Measurements from ENCODE around the gene RABGAP1L. TPM values are rescaled to one million over a fixed set of nuclear protein-coding genes. Genes with fewer than 3 reads are reported as not detected.
A peak's percentile ranks its signal among the peaks of the same experiment; 100 is the strongest.
"Not testable (repeated sequence)": the region's sequence is repeated elsewhere in the genome, so short reads cannot be mapped to it uniquely, and the experiment has no call there.

RABGAP1L gene
- total RNA-seq, 4 donors from 2014 or later, result 38.8 to 54.7 (median 50.5) TPM

DNA sequence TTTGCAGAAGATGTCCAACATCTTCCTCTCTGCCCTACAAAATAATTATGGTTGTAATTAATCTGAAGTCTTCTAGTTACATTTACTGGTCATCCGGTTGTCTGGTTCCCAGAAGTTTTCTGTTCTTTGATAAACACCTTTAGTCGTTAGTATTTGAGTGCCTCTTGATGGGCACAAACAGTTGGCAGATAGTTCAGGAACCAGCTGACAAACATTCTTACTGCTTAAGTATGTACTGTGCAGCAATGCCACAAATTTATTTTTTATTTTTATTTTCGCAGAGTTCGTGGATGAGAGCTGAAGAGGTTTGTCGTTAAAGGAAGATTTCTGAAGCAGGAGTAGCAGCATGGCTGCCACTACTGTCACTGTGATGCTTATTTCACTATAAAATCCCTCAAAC lies 84.7 kb downstream of the RABGAP1L start:
- TF ChIP-seq, protein P1, sequence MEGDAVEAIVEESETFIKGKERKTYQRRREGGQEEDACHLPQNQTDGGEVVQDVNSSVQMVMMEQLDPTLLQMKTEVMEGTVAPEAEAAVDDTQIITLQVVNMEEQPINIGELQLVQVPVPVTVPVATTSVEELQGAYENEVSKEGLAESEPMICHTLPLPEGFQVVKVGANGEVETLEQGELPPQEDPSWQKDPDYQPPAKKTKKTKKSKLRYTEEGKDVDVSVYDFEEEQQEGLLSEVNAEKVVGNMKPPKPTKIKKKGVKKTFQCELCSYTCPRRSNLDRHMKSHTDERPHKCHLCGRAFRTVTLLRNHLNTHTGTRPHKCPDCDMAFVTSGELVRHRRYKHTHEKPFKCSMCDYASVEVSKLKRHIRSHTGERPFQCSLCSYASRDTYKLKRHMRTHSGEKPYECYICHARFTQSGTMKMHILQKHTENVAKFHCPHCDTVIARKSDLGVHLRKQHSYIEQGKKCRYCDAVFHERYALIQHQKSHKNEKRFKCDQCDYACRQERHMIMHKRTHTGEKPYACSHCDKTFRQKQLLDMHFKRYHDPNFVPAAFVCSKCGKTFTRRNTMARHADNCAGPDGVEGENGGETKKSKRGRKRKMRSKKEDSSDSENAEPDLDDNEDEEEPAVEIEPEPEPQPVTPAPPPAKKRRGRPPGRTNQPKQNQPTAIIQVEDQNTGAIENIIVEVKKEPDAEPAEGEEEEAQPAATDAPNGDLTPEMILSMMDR (IDR thresholded peaks at IDR 0.05), result no peak
- no peak for TF ChIP-seq POLR2A (IDR thresholded peaks at IDR 0.05)
- intact Hi-C loops (cut with DNase I; ENCODE audit: low total_unique reads), result no loop called here
- WGBS, 2 donors, result 92 to 93% methylated on average over 5 of the region's 5 CpGs
- no peak overlapping the region for H3K4me3 ChIP-seq (ENCODE audit: low read depth, poor library complexity, severe bottlenecking)
- DNase-seq (ENCODE audit: low spot score in 2 of 2), result no peak

DNA sequence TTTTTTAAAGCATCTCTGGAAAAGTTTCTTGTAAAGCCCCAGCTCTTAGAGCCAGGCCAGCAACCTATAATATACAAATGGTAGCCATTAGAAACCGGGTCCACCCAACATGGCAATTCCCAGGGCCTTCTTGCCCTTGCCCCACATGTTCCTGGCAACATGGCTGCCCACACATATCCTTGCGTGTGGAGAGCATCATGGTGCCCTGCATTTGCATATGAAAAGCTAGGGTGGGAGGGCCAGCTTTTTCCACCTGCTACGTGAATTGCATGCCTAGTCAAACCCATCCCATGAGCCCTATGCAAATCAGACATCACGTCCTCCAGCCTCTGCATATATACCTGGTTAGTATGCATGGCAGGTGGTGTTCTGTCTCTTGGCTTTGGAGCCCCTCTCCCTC lies 88.2 kb downstream of the RABGAP1L start:
- 92 to 94% methylated on average over 4 of the region's 4 CpGs for WGBS, 2 donors
- no peak for DNase-seq (ENCODE audit: low spot score in 2 of 2)
- H3K4me3 ChIP-seq (ENCODE audit: low read depth, poor library complexity, severe bottlenecking), result no peak overlapping the region
- intact Hi-C loops (cut with DNase I; ENCODE audit: low total_unique reads), result no loop called here
- TF ChIP-seq POLR2A (IDR thresholded peaks at IDR 0.05), result no peak
- TF ChIP-seq, protein P1 (IDR thresholded peaks at IDR 0.05), result no peak

DNA sequence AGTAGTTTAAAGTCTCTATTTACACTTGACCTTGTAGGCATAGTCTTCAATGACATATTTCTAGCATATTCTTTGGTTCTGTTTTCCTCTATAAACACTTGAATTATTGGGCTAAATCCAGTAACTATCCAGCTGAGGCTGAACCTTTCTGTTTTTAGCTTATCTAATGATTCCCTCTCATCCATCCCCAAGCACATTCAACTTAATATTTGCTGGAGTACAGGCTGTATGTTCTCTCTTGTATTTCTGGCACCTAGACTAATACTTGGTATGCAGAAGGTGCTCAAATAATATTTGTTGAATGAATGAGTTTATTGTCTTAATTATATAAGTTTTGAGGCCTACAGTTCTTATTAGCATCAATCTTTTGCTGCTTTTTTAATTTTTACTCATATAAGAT lies 88.7 kb downstream of the RABGAP1L start:
- DNase-seq (ENCODE audit: low spot score in 2 of 2), result no peak
- no peak for TF ChIP-seq POLR2A (IDR thresholded peaks at IDR 0.05)
- intact Hi-C loops (cut with DNase I; ENCODE audit: low total_unique reads), result no loop called here
- no peak overlapping the region for H3K4me3 ChIP-seq (ENCODE audit: low read depth, poor library complexity, severe bottlenecking)

DNA sequence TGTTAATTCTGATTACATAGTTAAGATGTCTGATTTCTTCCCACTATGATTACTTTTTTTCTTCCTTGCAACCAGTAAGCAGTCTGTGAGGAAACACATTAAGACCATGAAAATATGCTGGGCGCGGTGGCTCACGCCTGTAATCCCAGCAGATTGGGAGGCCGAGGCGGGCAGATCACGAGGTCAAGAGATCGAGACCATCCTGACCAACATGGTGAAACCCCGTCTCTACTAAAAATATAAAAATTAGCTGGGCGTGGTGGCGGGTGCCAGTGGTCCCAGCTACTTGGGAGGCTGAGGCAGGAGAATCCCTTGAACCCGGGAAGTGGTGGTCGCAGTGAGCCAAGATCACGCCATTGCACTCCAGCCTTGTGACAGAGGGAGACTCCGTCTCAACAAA lies 97.1 kb downstream of the RABGAP1L start:
- H3K4me3 ChIP-seq (ENCODE audit: low read depth, poor library complexity, severe bottlenecking); intact Hi-C loops (cut with DNase I; ENCODE audit: low total_unique reads); DNase-seq (ENCODE audit: low spot score in 2 of 2): not testable (repeated sequence)
- WGBS, 2 donors, result 92 to 97% methylated on average over 14 of the region's 14 CpGs

DNA sequence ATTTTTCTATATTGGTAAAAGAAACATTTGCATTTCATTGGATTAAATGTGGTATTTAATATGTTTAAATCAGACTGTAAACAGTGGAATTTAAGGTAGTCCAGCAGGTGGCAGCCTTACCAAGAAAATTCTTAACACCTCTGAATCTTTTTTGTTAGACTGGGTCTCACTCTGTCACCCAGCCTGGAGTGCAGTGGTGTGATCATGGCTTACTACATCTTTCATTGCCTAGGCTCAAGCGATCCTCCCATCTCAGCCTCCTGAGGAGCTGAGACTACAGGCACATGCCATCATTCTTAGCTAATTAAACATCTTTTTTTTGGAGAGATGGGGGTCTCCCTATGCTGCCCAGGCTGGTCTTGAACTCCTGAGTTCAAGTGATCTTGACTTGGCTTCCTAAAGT lies 98.8 kb downstream of the RABGAP1L start:
- no peak for TF ChIP-seq POLR2A (IDR thresholded peaks at IDR 0.05)
- TF ChIP-seq, protein P1 (IDR thresholded peaks at IDR 0.05), result no peak
- intact Hi-C loops (cut with DNase I; ENCODE audit: low total_unique reads), result no loop called here
- WGBS, 2 donors, result 56 to 75% methylated on average over 1 of the region's 1 CpG
- DNase-seq (ENCODE audit: low spot score in 2 of 2), result peak in 1 of 2 donors; percentile 19
- H3K4me3 ChIP-seq (ENCODE audit: low read depth, poor library complexity, severe bottlenecking), result no peak overlapping the region

DNA sequence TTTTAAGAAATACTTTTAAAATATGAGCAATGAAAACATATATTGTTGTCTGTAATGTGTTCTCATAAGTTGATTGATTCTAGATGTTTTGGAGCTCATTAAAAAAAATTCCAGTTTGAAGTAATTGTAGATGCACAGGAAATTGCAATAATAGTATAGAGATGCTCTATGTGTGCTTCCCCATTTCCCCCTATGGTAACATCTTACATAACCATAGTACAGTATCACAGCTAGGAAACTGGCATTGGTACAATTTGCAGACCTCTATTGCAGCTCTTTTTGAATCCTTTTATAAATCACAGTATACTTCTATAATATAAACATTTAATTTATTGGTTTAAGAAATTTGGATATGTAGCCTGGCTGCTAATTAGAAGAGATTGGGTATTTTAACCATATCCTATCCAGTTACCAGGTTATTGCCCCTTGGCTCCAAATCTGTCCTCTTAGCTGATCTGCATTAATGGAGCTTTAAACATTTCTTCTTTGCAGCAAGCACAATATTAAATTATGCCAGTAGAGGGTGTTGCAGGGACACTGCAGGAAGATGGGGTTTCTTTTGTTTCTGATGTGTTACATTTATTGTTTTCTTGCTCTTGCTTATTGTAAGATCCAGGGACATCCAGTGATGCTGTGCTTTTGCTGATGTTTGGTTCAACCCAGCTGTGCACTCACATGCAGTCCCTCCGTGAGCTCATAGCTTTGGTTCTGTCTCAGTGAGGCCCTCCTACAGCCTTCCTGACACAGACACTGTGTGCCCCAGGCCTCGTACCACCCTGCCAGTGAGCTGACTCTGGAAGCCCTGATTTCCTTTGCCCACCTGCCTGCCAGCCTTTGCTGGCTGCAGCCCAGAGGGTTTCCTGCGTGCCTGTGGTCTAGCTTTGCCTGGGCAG lies 103.3 kb downstream of the RABGAP1L start:
- WGBS, 2 donors, result 59 to 64% methylated on average over 3 of the region's 3 CpGs
- DNase-seq (ENCODE audit: low spot score in 2 of 2), result no peak
- intact Hi-C loops (cut with DNase I; ENCODE audit: low total_unique reads), result loop anchor here (5.0 kb wide), 1 partner anchor 480 kb away; no protein-coding TSS in a partner anchor
- TF ChIP-seq POLR2A (IDR thresholded peaks at IDR 0.05), result no peak
- TF ChIP-seq, protein P1 (IDR thresholded peaks at IDR 0.05), result no peak
- no peak overlapping the region for H3K4me3 ChIP-seq (ENCODE audit: low read depth, poor library complexity, severe bottlenecking)

DNA sequence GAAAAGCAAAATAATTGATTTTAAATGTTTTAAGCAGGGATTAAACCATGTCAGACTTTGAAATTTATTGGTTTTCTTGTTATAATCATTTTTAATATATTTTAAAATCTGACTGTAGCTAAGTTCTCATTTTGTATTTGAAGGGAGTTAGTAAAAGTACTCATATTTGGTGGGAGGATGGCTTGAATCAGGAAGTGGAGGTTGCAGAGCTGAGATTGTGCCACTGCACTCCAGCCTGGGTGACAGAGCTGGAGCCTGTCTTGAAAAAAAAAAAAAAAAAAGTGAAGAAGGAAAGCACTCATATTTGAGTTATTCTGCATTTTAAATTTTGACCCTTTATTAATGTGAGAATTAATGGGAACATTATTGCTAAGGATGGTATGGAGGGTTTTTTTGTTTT lies 106.0 kb downstream of the RABGAP1L start:
- TF ChIP-seq, protein P1 (IDR thresholded peaks at IDR 0.05), result no peak
- no peak for TF ChIP-seq POLR2A (IDR thresholded peaks at IDR 0.05)
- DNase-seq (ENCODE audit: low spot score in 2 of 2), result no peak
- H3K4me3 ChIP-seq (ENCODE audit: low read depth, poor library complexity, severe bottlenecking), result no peak overlapping the region
- intact Hi-C loops (cut with DNase I; ENCODE audit: low total_unique reads), result no loop called here

All from lower leg skin (tissue), 4 donors.